Measurements from ENCODE around the gene ATP8A2.
A peak's percentile ranks its signal among the peaks of the same experiment; 100 is the strongest.

Gene ATP8A2

GRCh38 chr13:25865391-25865790, 493.6 kb downstream of the ATP8A2 start:
- no peak for DNase-seq

- no peak for DNase-seq
Measured at GRCh38 chr13:25867038-25867437, 495.3 kb downstream of the ATP8A2 start.

- no peak for DNase-seq
Measured at GRCh38 chr13:25868490-25868889, 496.7 kb downstream of the ATP8A2 start.

- no peak for DNase-seq
Measured at GRCh38 chr13:25869941-25870340, 498.2 kb downstream of the ATP8A2 start.

- DNase-seq = no peak
Measured at GRCh38 chr13:25871389-25872125, 499.8 kb downstream of the ATP8A2 start.

GRCh38 chr13:25872481-25873241, 500.9 kb downstream of the ATP8A2 start:
- DNase-seq = no peak

- DNase-seq = no peak
Measured at GRCh38 chr13:25873242-25873612, 501.5 kb downstream of the ATP8A2 start.

GRCh38 chr13:25874064-25874737, 502.4 kb downstream of the ATP8A2 start:
- DNase-seq = no peak

- DNase-seq = peak; percentile 73
Measured at GRCh38 chr13:25874907-25875306, 503.1 kb downstream of the ATP8A2 start.

GRCh38 chr13:25876247-25876646, 504.5 kb downstream of the ATP8A2 start:
- DNase-seq = no peak

GRCh38 chr13:25879466-25879865, 507.7 kb downstream of the ATP8A2 start:
- DNase-seq = no peak

- DNase-seq = no peak
Measured at GRCh38 chr13:25881136-25881926, 509.6 kb downstream of the ATP8A2 start.

- no peak for DNase-seq
Measured at GRCh38 chr13:25881971-25882451, 510.2 kb downstream of the ATP8A2 start.

- no peak for DNase-seq
Measured at GRCh38 chr13:25882466-25883357, 510.9 kb downstream of the ATP8A2 start.

GRCh38 chr13:25885418-25885817, 513.6 kb downstream of the ATP8A2 start:
- no peak for DNase-seq

- no peak for DNase-seq
Measured at GRCh38 chr13:25886438-25887214, 514.9 kb downstream of the ATP8A2 start.

GRCh38 chr13:25887962-25888655, 516.3 kb downstream of the ATP8A2 start:
- peak; percentile 63 for DNase-seq

- DNase-seq = no peak
Measured at GRCh38 chr13:25890671-25891212, 519.0 kb downstream of the ATP8A2 start.

- DNase-seq = no peak
Measured at GRCh38 chr13:25898991-25899390, 527.2 kb downstream of the ATP8A2 start.

GRCh38 chr13:25899464-25899863, 527.7 kb downstream of the ATP8A2 start:
- no peak for DNase-seq
